GM11168 (cell line): ENCODE measurements around the gene SPON1.

Source experiments
- in situ Hi-C: fragments of 300-500 bp; cut with MboI; formaldehyde crosslinking; loops from one replicate; pipeline ENCODE4 v1.12.0; 2022; ENCODE audit warnings: low sequenced_read_pairs; ENCODE audit not compliant: unreplicated experiment

The SPON1 gene

GRCh38 chr11:14300661-14301304, 338.3 kb downstream of the SPON1 start:
- in situ Hi-C loops, result no loop called here

GRCh38 chr11:14304601-14305000, 342.1 kb downstream of the SPON1 start:
- in situ Hi-C loops, result no loop called here

- in situ Hi-C loops, result no loop called here
Measured at GRCh38 chr11:14305649-14306048, 343.1 kb downstream of the SPON1 start.

GRCh38 chr11:14306481-14306880, 344.0 kb downstream of the SPON1 start:
- in situ Hi-C loops, result no loop called here

- in situ Hi-C loops, result no loop called here
Measured at GRCh38 chr11:14308114-14308896, 345.8 kb downstream of the SPON1 start.

GRCh38 chr11:14308897-14309387, 346.4 kb downstream of the SPON1 start:
- in situ Hi-C loops, result no loop called here

GRCh38 chr11:14309425-14310192, 347.1 kb downstream of the SPON1 start:
- in situ Hi-C loops, result no loop called here

GRCh38 chr11:14310679-14311078, 348.2 kb downstream of the SPON1 start:
- in situ Hi-C loops, result no loop called here

- in situ Hi-C loops, result no loop called here
Measured at GRCh38 chr11:14312736-14313438, 350.4 kb downstream of the SPON1 start.

- in situ Hi-C loops, result no loop called here
Measured at GRCh38 chr11:14314127-14314526, 351.6 kb downstream of the SPON1 start.

GRCh38 chr11:14315130-14315529, 352.6 kb downstream of the SPON1 start:
- in situ Hi-C loops, result no loop called here
